GM12878 (cell line): ENCODE data around the gene RAB15.

Experiments
- FOXK2 ChIP-seq: fragments of 450-650 bp; IDR thresholded peaks from 2 replicates; pipeline ENCODE4 v1.6.1; 2017; ENCODE audit warnings: mild to moderate bottlenecking, moderate library complexity
- POLR2A ChIP-seq: IDR thresholded peaks from 2 replicates; pipeline ENCODE4 v1.6.1; 2011; ENCODE audit warnings: low read depth, mild to moderate bottlenecking, low read length
- ZZZ3 ChIP-seq: IDR thresholded peaks from 2 replicates; pipeline ENCODE4 v1.6.1; 2011; ENCODE audit warnings: low read depth; ENCODE audit not compliant: control insufficient read depth, insufficient read length

- TF ChIP-seq POLR2A = no peak; the same call in 1 of the 2 replicates
- TF ChIP-seq ZZZ3 = no peak
- no peak for TF ChIP-seq FOXK2
Measured at GRCh38 chr14:64938972-64939816, 32.9 kb downstream of the RAB15 start.
